ENCODE data around the gene RRN3.
"Not testable (repeated sequence)": the region's sequence is repeated elsewhere in the genome, so short reads cannot be mapped to it uniquely, and the experiment has no call there.

Gene RRN3

DNA sequence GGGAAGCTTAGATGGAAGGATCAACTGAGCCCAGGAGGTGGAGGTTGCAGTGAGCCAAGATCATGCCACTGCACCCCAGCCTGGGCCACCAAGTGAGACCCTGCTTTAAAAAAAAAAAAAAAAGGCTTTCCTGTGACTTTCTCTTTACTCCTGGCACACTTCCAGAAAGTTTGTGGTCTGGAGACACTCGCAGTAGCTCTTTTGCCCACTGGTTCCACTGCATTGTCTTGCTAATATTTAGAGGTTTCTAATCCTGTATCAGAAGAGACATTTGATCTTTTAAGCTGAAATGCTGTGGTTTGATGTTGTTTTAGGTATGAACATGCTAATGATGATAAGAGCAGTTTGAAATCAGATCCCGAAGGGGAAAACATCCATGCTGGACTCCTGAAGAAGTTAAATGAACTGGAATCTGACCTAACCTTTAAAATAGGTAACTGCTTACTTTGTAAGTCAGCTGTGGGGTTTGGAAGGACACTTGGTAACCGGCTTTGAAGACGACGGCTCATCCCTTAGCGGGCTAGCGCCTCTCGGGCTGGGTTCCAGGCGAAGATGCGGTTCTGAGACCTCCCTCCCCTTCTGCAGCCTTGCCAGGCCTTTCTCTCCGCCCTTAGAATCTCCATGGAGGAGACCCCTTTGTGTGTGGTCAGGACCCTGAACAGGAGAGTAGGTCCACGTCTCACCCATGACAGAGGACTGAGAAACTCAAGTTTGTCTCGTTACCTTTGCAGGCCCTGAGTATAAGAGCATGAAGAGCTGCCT is 61.3 kb downstream of the RRN3 start:
- H2AFZ ChIP-seq (ENCODE audit: low read depth, low read length, severe bottlenecking) = no peak overlapping the region
- TF ChIP-seq EZH2phosphoT487 (conservative IDR thresholded peaks at IDR 0.05; ENCODE audit: low read length) = no peak
- TF ChIP-seq CTCF (IDR thresholded peaks at IDR 0.05; ENCODE audit: insufficient read depth, low read length, poor library complexity, severe bottlenecking) = no peak
- H3K9me3 ChIP-seq (ENCODE audit: insufficient read depth, low read length) = no peaks in the 10 kb centered on the region
- no peaks in the 10 kb centered on the region for H3K27me3 ChIP-seq (ENCODE audit: low read length)
- no peak overlapping the region for H3K4me2 ChIP-seq (ENCODE audit: low read depth, low read length, poor library complexity, severe bottlenecking)
- H3K4me3 ChIP-seq (ENCODE audit: insufficient read depth, low read length, poor library complexity, severe bottlenecking) = no peak overlapping the region
- H3K79me2 ChIP-seq (ENCODE audit: insufficient read depth, low read length) = no peaks in the 10 kb centered on the region
- no peaks in the 10 kb centered on the region for H3K9me2 ChIP-seq (replicated peaks; ENCODE audit: insufficient read depth, low read length)
- no peaks in the 10 kb centered on the region for H3F3A ChIP-seq (ENCODE audit: insufficient read depth)
- H3K9ac ChIP-seq (ENCODE audit: low read length) = no peak overlapping the region
- H4K20me1 ChIP-seq (ENCODE audit: low read depth, low read length) = no peaks in the 10 kb centered on the region
- no peak overlapping the region for H3K27ac ChIP-seq (ENCODE audit: low read depth, low read length)
- peaks cover 16% of the 10 kb centered on the region; the same call in 1 of the 2 replicates for H3K36me3 ChIP-seq (ENCODE audit: low read length)

GRCh38 chr16:15031586-15031985 is 62.5 kb downstream of the RRN3 start:
- Histone ChIP-seq H3K4me2 (ENCODE audit: low read depth, low read length, poor library complexity, severe bottlenecking) (no peak overlapping the region), H3K9ac (ENCODE audit: low read length) (no peak overlapping the region), H3K9me2 (replicated peaks; ENCODE audit: insufficient read depth, low read length) (no peaks in the 10 kb centered on the region), H3K36me3 (ENCODE audit: low read length) (0 out of 2 replicates have a peak, but pooled peaks cover 5% of the 10 kb centered on the region), H3K4me3 (ENCODE audit: insufficient read depth, low read length, poor library complexity, severe bottlenecking) (no peak overlapping the region), H3F3A (ENCODE audit: insufficient read depth) (no peaks in the 10 kb centered on the region), H3K27ac (ENCODE audit: low read depth, low read length) (no peak overlapping the region), H3K9me3 (ENCODE audit: insufficient read depth, low read length) (no peaks in the 10 kb centered on the region), H3K27me3 (ENCODE audit: low read length) (no peaks in the 10 kb centered on the region), H2AFZ (ENCODE audit: low read depth, low read length, severe bottlenecking) (no peak overlapping the region), H3K79me2 (ENCODE audit: insufficient read depth, low read length) (no peaks in the 10 kb centered on the region), H4K20me1 (ENCODE audit: low read depth, low read length) (no peaks in the 10 kb centered on the region)
- TF ChIP-seq EZH2phosphoT487 (conservative IDR thresholded peaks at IDR 0.05; ENCODE audit: low read length) = no peak
- TF ChIP-seq CTCF (IDR thresholded peaks at IDR 0.05; ENCODE audit: insufficient read depth, low read length, poor library complexity, severe bottlenecking) = no peak

DNA sequence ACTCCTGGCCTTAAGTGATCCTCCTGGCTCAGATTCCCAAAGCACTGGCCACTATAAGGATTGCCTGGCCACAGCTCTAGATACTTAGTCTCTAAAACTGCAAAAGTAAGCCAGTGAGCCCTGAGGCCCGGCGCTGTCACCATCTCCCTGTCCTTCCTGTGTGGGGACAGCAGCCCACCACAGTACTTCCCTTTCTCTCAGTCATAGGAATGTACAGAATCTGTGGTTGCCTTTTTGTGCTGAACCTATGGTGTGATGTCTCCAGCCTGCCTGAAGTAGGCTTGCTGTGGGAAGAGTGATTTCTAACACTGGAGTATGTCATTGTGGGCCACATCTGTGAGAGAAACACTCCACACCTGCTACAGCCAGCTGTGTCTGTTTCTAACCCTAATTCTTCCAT is 62.9 kb downstream of the RRN3 start:
- Histone ChIP-seq H3K4me3 (ENCODE audit: insufficient read depth, low read length, poor library complexity, severe bottlenecking) (no peak overlapping the region), H4K20me1 (ENCODE audit: low read depth, low read length) (no peaks in the 10 kb centered on the region), H3F3A (ENCODE audit: insufficient read depth) (no peaks in the 10 kb centered on the region), H3K9me2 (replicated peaks; ENCODE audit: insufficient read depth, low read length) (no peaks in the 10 kb centered on the region), H3K27me3 (ENCODE audit: low read length) (no peaks in the 10 kb centered on the region), H2AFZ (ENCODE audit: low read depth, low read length, severe bottlenecking) (no peak overlapping the region), H3K9ac (ENCODE audit: low read length) (no peak overlapping the region), H3K79me2 (ENCODE audit: insufficient read depth, low read length) (no peaks in the 10 kb centered on the region), H3K4me2 (ENCODE audit: low read depth, low read length, poor library complexity, severe bottlenecking) (no peak overlapping the region), H3K27ac (ENCODE audit: low read depth, low read length) (no peak overlapping the region), H3K36me3 (ENCODE audit: low read length) (0 out of 2 replicates have a peak, but pooled peaks cover 1% of the 10 kb centered on the region), H3K9me3 (ENCODE audit: insufficient read depth, low read length) (no peaks in the 10 kb centered on the region)
- TF ChIP-seq EZH2phosphoT487 (conservative IDR thresholded peaks at IDR 0.05; ENCODE audit: low read length) (no peak), CTCF (IDR thresholded peaks at IDR 0.05; ENCODE audit: insufficient read depth, low read length, poor library complexity, severe bottlenecking) (no peak)

GRCh38 chr16:15029749-15030148 is 64.3 kb downstream of the RRN3 start:
- H3K36me3 ChIP-seq (ENCODE audit: low read length); H3K9ac ChIP-seq (ENCODE audit: low read length); H3K27ac ChIP-seq (ENCODE audit: low read depth, low read length): not testable (repeated sequence)

DNA sequence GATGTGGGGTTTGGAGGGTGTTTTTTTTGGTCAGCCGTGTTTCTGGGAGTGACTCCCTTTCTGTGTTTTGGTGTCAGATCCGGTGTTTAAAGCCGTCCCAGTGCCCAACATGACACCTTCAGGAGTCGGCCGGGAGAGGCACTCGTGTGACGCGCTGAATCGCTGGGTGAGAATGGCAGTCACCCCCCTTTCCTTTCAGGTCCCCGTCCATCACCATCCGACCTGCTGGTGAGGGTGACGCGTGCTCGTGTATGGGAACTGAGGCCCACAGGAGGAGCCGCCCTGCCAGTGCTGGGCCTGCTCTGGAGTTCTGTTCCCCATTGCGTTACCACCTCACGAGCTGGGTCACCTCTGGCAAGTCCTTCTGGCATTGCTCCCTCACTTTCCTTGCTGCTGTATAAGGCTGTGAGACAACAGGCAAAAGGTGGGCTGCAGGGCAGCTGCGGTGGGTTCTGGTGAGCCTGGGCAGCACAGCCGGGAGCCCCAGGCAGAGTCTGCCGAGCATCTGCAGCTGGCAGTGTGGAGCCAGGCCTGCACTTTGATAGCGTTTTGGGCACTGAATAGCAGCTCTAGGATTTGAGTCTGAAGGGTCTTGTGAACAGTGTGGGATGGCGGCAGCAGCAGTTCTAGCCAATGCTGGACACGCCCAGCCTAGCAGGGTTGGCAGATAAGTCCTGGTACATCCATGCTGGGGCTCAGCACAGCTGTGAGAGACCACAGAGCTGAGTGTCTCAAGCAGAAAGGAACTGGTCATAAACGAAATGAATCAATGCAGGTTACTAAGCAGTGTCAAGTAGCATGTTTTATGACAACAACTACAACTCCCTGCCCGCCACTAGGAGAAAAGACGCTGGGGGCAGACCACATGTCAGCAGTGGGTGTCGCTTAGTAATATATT is 65.0 kb downstream of the RRN3 start:
- not testable (repeated sequence) for H3K9me2 ChIP-seq (replicated peaks; ENCODE audit: insufficient read depth, low read length); H3K9ac ChIP-seq (ENCODE audit: low read length); H3K79me2 ChIP-seq (ENCODE audit: insufficient read depth, low read length); H3K27me3 ChIP-seq (ENCODE audit: low read length); H3K4me2 ChIP-seq (ENCODE audit: low read depth, low read length, poor library complexity, severe bottlenecking); H3F3A ChIP-seq (ENCODE audit: insufficient read depth); H3K36me3 ChIP-seq (ENCODE audit: low read length); H2AFZ ChIP-seq (ENCODE audit: low read depth, low read length, severe bottlenecking); H3K4me3 ChIP-seq (ENCODE audit: insufficient read depth, low read length, poor library complexity, severe bottlenecking); H3K9me3 ChIP-seq (ENCODE audit: insufficient read depth, low read length); H4K20me1 ChIP-seq (ENCODE audit: low read depth, low read length); H3K27ac ChIP-seq (ENCODE audit: low read depth, low read length)

More at GRCh38 chr16:15029749-15030148, 64.3 kb downstream of the RRN3 start:
- not testable (repeated sequence) for H3K79me2 ChIP-seq (ENCODE audit: insufficient read depth, low read length); H3K4me3 ChIP-seq (ENCODE audit: insufficient read depth, low read length, poor library complexity, severe bottlenecking); H3K27me3 ChIP-seq (ENCODE audit: low read length); H3F3A ChIP-seq (ENCODE audit: insufficient read depth); H2AFZ ChIP-seq (ENCODE audit: low read depth, low read length, severe bottlenecking); H4K20me1 ChIP-seq (ENCODE audit: low read depth, low read length); H3K4me2 ChIP-seq (ENCODE audit: low read depth, low read length, poor library complexity, severe bottlenecking); H3K9me3 ChIP-seq (ENCODE audit: insufficient read depth, low read length); H3K9me2 ChIP-seq (replicated peaks; ENCODE audit: insufficient read depth, low read length)

All from SU-DHL-6 (cell line).